Adrenal gland (tissue), 12 donors: ENCODE measurements around the gene BBX. TPM values are rescaled to one million over a fixed set of nuclear protein-coding genes. Genes with fewer than 3 reads are reported as not detected.

Experiments used
- DNase-seq, 7 donors: peaks; one replicate each; pipeline ENCODE4 v3.0.0-alpha.2; 2019 to 2020
- H3K27ac ChIP-seq, 5 donors: fragments of 200-600 bp; sonication (generic) in 4 of 5; 1 replicate in 3 of 5; 2 replicates in 2 of 5; pipeline versions ENCODE4 v1.5.1 to v1.8.0; 2016 to 2020; ENCODE audit warnings: mild to moderate bottlenecking in 1 of 5
- H3K27me3 ChIP-seq: fragments of 200-600 bp; 2 replicates; pipeline ENCODE4 v1.8.0; 2021
- H3K36me3 ChIP-seq, 2 donors: fragments of 200-600 bp; replicated peaks in 1 of 2; 1 replicate in 1 of 2; 2 replicates in 1 of 2; pipeline versions ENCODE4 v1.5.1 to v1.8.0; 2018 to 2022
- H3K4me1 ChIP-seq, 2 donors: fragments of 200-600 bp; replicated peaks in 1 of 2; 1 replicate in 1 of 2; 2 replicates in 1 of 2; pipeline versions ENCODE4 v1.5.1 to v1.8.0; 2018 to 2021
- H3K4me3 ChIP-seq, 4 donors: fragments of 200-600 bp; sonication (generic) in 3 of 4; one replicate each; pipeline ENCODE4 v1.5.1; 2016 to 2018
- H3K9me3 ChIP-seq, 3 donors: fragments of 200-600 bp; sonication (generic) in 1 of 3; replicated peaks in 1 of 3; 1 replicate in 2 of 3; 2 replicates in 1 of 3; pipeline versions ENCODE4 v1.5.1 to v1.8.0; 2016 to 2021
- POLR2A ChIP-seq, 2 donors: fragments of 450-650 bp; IDR thresholded peaks; one replicate each; pipeline ENCODE4 v1.6.1; 2017; ENCODE audit warnings: antibody characterized with exemption in 2 of 2, mild to moderate bottlenecking in 2 of 2, moderate library complexity in 1 of 2
- WGBS, 4 donors: extraction: QIAGEN DNeasy Blood & Tissue Kit in 2 of 4; methylation state at CpG; one replicate each; pipeline versions ENCODE4 v1.1.5 to v1.1.7; 2013 to 2017; 5-methylcytosine and 5-hydroxymethylcytosine counted together
- intact Hi-C, 2 donors: fragments of 100-400 bp; cut with DNase I; formaldehyde crosslinking; loops; one replicate each; pipeline versions ENCODE4 v1.14.1 to v1.15.0; 2022 to 2023
- polyA plus RNA-seq, 3 donors: library from polyadenylated mRNA; stranded (reverse); fragments of 200-250 nt in 2 of 3; fragments of 350-450 nt in 1 of 3; fragmentation: Illumina TruSeq in 1 of 3; extraction: RNeasy Lipid Tissue Mini Kit (QIAGEN cat#74804) in 1 of 3; gene quantifications; one replicate each; pipeline ENCODE4 v1.2.3, GENCODE V29; 2013 to 2014
- total RNA-seq, 9 donors: library from RNA; depleted of rRNA in 4 of 9; stranded (reverse); fragments of >200 nt in 4 of 9; fragments of 120-200 nt in 1 of 9; fragmentation: NEBNext Ultra II Directional in 1 of 9; extraction: Animal tissue kit (Norgen Biotek cat#: 25700) in 1 of 9; gene quantifications; one replicate each; pipeline versions ENCODE4 v1.1.0 to v1.2.4, GENCODE V29; 2013 to 2023
- TF ChIP-seq, protein P1 (sequence below), 6 experiments: fragments of 450-650 bp in 4 of 6; fragments of 200-600 bp in 2 of 6; sonication (generic) in 1 of 6; IDR thresholded peaks; 1 replicate in 5 of 6; 2 replicates in 1 of 6; pipeline versions ENCODE4 v1.5.1 to v1.8.0; 2016 to 2021; ENCODE audit warnings: antibody characterized with exemption in 6 of 6, mild to moderate bottlenecking in 2 of 6, moderate library complexity in 1 of 6
- donor health status: healthy with polysubstance abuse.
- donor health status: Bipolar disorder and iron deficiency.
- donor health status: DM: yes; HTN: yes; CAD: no.
- donor health status: DM: no; HTN: no; CAD: no.
- donor health status: DM: no; HTN: no; CAD: no.
- donor health status: DM: yes; HTN: yes; CAD: no.

Gene BBX
- total and polyA plus RNA-seq, 12 donors = 12.8 to 208 (median 116) TPM

DNA sequence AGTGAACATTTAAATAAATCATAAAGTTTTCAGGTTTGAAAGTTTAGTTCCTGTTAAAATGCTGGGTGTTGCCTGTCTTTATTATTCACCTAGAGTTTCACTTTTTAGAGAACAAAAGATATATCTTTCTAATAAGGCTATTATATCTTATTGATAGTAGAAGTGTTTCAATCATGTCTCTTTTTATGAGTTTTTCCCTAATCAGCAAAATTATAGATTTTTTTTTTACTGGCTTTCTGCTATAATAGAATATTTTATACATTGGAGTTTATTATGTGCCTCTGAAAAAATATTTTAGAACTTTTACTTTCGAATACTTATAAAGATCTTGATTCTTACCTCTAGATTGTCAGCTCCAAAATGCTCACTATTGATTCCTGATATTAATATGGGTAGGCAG lies 131.5 kb downstream of the BBX start:
- H3K4me1 ChIP-seq = peaks cover 3 to 9% of the 10 kb centered on the region in 2 donors
- H3K27me3 ChIP-seq = no peaks in the 10 kb centered on the region
- no peak for DNase-seq
- H3K4me3 ChIP-seq = no peak overlapping the region
- no peaks in the 10 kb centered on the region for H3K9me3 ChIP-seq
- intact Hi-C loops = loop anchor here in 1 of 2 donors (10.0 kb wide), 1 partner anchor 69 kb away; no protein-coding TSS in a partner anchor
- TF ChIP-seq, protein P1, sequence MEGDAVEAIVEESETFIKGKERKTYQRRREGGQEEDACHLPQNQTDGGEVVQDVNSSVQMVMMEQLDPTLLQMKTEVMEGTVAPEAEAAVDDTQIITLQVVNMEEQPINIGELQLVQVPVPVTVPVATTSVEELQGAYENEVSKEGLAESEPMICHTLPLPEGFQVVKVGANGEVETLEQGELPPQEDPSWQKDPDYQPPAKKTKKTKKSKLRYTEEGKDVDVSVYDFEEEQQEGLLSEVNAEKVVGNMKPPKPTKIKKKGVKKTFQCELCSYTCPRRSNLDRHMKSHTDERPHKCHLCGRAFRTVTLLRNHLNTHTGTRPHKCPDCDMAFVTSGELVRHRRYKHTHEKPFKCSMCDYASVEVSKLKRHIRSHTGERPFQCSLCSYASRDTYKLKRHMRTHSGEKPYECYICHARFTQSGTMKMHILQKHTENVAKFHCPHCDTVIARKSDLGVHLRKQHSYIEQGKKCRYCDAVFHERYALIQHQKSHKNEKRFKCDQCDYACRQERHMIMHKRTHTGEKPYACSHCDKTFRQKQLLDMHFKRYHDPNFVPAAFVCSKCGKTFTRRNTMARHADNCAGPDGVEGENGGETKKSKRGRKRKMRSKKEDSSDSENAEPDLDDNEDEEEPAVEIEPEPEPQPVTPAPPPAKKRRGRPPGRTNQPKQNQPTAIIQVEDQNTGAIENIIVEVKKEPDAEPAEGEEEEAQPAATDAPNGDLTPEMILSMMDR (IDR thresholded peaks at IDR 0.05) = no peak
- TF ChIP-seq POLR2A (IDR thresholded peaks at IDR 0.05) = no peak
- H3K27ac ChIP-seq = no peak overlapping the region
- 92 to 98% (median 95%) methylated on average over 1 of the region's 1 CpG for WGBS, 4 donors
- no peaks in the 10 kb centered on the region for H3K36me3 ChIP-seq

GRCh38 chr3:107657971-107658370 lies 135.2 kb downstream of the BBX start:
- TF ChIP-seq, protein P1 (IDR thresholded peaks at IDR 0.05) = no peak
- Histone ChIP-seq H3K36me3 (no peaks in the 10 kb centered on the region), H3K27ac (peak overlapping the region in 1 of 5 donors; percentile 10), H3K4me1 (peaks cover 12 to 35% of the 10 kb centered on the region in 2 donors), H3K27me3 (no peaks in the 10 kb centered on the region), H3K9me3 (no peaks in the 10 kb centered on the region), H3K4me3 (no peak overlapping the region)
- DNase-seq = no peak
- intact Hi-C loops = loop anchor here in 1 of 2 donors (10.0 kb wide), 1 partner anchor 73 kb away; no protein-coding TSS in a partner anchor
- 15 to 33% (median 17%) methylated on average over 2 of the region's 2 CpGs for WGBS, 4 donors

GRCh38 chr3:107660306-107660976 lies 137.7 kb downstream of the BBX start:
- WGBS, 4 donors = 62 to 64% (median 63%) methylated on average over 3 of the region's 3 CpGs
- no peak for DNase-seq
- Histone ChIP-seq H3K36me3 (no peaks in the 10 kb centered on the region), H3K4me3 (no peak overlapping the region), H3K4me1 (peaks cover 12 to 51% of the 10 kb centered on the region in 2 donors), H3K27me3 (no peaks in the 10 kb centered on the region), H3K9me3 (no peaks in the 10 kb centered on the region), H3K27ac (no peak overlapping the region)
- intact Hi-C loops = no loop called here
- TF ChIP-seq, protein P1 (IDR thresholded peaks at IDR 0.05) = peak; percentile 34 to 79 (median 60)
- TF ChIP-seq POLR2A (IDR thresholded peaks at IDR 0.05) = no peak

DNA sequence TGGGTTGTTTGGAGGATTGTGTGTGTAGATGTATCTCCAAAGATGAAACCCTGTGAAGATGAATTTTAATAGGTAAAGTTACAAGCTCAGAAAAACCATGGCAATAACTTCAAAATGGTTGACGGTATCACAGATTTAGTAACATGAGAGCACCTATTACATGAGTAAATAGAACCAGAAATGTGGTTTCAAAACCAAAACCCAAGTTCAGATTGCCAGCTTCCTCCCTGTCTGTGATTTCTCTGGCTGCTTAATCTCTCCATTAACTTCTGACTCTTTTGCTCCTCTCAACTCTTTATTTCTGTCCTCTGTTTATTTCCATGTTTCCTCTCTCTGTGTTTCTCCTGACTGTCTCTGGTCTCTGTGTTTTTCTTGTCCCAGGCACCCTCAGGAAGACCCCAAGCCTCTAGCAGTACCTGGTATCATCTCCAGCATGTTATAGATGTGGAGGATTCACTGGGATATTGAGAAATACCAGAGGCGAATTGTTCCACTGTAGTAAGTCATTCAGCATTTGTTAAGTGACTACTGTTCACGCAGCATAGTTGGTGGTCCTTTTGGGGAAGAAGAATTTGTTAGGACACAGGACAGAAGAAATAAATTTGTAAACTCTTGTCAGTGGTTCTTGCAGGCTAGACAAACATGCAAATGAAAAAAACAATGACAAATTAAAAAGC lies 138.8 kb downstream of the BBX start:
- peak overlapping the region in 1 of 4 donors; percentile 39 for H3K4me3 ChIP-seq

More for the DNA sequence above, 138.8 kb downstream of the BBX start:
- intact Hi-C loops = no loop called here
- Histone ChIP-seq H3K27me3 (no peaks in the 10 kb centered on the region), H3K9me3 (no peaks in the 10 kb centered on the region), H3K4me1 (peaks cover 12 to 51% of the 10 kb centered on the region in 2 donors), H3K36me3 (no peaks in the 10 kb centered on the region), H3K27ac (peak overlapping the region in 4 of 5 donors; percentile 23 to 64 (median 54))
- no peak for TF ChIP-seq POLR2A (IDR thresholded peaks at IDR 0.05)
- TF ChIP-seq, protein P1 (IDR thresholded peaks at IDR 0.05) = no peak
- WGBS, 4 donors = 51 to 58% (median 52%) methylated on average over 3 of the region's 3 CpGs
- no peak for DNase-seq
